ENCODE results near the gene PI4KB. TPM values are rescaled to one million over a fixed set of nuclear protein-coding genes. Genes with fewer than 3 reads are reported as not detected.

Gene PI4KB
- polyA plus RNA-seq, 2 donors, result 22.3 to 28.6 TPM

DNA sequence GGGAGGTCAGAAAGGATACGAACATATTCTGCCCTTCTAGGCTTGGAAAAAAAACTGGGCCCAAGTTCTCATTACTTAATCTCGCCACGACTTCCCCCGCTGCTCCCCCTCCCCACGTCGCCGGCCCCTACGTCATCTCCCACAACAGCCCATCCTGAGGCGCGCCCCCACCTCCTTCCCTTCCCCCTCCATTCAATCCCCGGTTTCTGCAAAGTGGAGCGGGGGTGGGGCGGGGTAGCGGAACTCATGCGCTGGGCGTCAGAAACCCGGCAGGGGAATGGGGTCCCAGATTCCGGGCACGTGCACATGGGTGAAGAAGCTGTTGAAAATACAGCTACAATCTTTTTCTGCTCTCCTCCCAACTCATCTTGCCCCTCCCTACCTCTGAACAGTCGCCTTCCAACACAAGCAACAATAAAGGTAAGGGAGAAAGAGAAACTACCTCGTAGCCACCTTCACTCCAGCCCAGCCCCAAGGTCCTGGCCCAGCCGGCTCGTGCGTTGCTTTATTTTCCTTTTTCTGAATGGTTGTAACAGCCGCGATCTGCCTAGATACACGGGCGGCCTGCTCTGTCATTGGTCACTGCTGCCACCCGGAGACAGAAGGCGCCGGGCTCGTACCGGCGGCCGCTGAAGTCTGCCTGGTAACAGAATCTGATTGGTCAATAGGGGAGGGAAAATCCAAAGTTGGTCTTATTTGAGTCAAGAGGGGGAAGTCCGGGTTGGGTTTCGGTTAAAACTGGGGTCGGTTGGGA lies 19.7 kb upstream of the PI4KB start, which contains the start of gene RFX5:
Gene RFX5 (minus strand): TSS at position 484 of the 754 bp plus-strand sequence. CDS start 932 bp downstream, outside the sequence.
- Histone ChIP-seq H3K4me1 (ENCODE audit: control insufficient read depth in 2 of 2, insufficient read depth in 2 of 2, low read length in 1 of 2) (peaks cover 0 to 3% of the 10 kb centered on the region in 2 donors), H3K27ac (ENCODE audit: low read depth in 2 of 2, low read length in 1 of 2) (peak within 1 kb of the TSS; percentile 87 to 88), H3K9me3 (ENCODE audit: control insufficient read depth in 2 of 2, insufficient read depth in 1 of 2, low read depth in 1 of 2, low read length in 1 of 2) (no peaks in the 10 kb centered on the region), H3K36me3 (ENCODE audit: control insufficient read depth in 2 of 2, insufficient read depth in 2 of 2, low read length in 1 of 2) (peaks cover 2 to 25% of the 10 kb centered on the region in 2 donors), H3K4me3 (ENCODE audit: low read depth in 1 of 2, low read length in 2 of 2) (peak within 1 kb of the TSS; percentile 56 to 86), H3K27me3 (ENCODE audit: control insufficient read depth in 1 of 2, insufficient read depth in 2 of 2, low read length in 2 of 2) (no peaks in the 10 kb centered on the region)
- WGBS, 2 donors, result 0 to 1% methylated on average over 38 of the region's 38 CpGs

DNA sequence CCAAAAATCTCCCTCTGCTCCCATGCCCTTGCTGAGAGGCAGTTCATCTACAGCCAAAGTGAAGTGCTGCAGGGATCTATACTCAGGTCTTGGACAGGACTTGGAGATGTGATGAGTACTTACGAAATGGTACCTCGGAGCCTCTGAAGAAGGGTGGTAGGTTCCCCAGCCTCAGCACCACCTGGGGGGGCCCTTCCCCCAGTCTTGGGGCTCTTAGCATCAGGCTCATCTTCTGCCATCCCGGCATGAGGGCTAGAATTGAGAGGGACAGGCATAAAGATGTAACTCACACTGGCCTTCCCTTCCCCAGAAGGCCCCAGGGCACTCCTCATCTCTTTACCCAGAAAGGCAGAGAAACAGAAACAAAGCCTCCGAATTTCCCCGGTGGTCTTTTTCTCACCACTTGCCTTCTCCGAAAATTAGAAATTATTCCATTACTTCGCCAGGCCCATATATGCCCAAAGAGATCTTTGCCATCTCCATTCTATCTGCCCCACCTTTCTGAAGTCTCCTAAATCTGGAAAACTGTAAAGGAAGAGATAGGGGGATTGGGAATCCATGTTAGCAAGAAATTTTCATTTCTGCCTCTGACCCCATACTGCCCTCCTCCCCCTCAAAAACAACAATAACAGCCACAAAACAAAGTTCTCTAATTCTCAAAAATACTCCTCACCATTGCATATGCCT lies 19.0 kb upstream of the PI4KB start:
- Histone ChIP-seq H3K36me3 (ENCODE audit: control insufficient read depth in 2 of 2, insufficient read depth in 2 of 2, low read length in 1 of 2) (peaks cover 2 to 25% of the 10 kb centered on the region in 2 donors), H3K4me1 (ENCODE audit: control insufficient read depth in 2 of 2, insufficient read depth in 2 of 2, low read length in 1 of 2) (peaks cover 0 to 3% of the 10 kb centered on the region in 2 donors), H3K9me3 (ENCODE audit: control insufficient read depth in 2 of 2, insufficient read depth in 1 of 2, low read depth in 1 of 2, low read length in 1 of 2) (no peaks in the 10 kb centered on the region), H3K27ac (ENCODE audit: low read depth in 2 of 2, low read length in 1 of 2) (peak overlapping the region; percentile 87 to 88), H3K27me3 (ENCODE audit: control insufficient read depth in 1 of 2, insufficient read depth in 2 of 2, low read length in 2 of 2) (no peaks in the 10 kb centered on the region), H3K4me3 (ENCODE audit: low read depth in 1 of 2, low read length in 2 of 2) (peak overlapping the region; percentile 56 to 86)
- WGBS, 2 donors, result 38 to 46% methylated on average over 7 of the region's 7 CpGs

- 77 to 91% methylated on average over 6 of the region's 6 CpGs for WGBS, 2 donors
- H3K9me3 ChIP-seq (ENCODE audit: control insufficient read depth in 2 of 2, insufficient read depth in 1 of 2, low read depth in 1 of 2, low read length in 1 of 2), result no peaks in the 10 kb centered on the region
- H3K4me1 ChIP-seq (ENCODE audit: control insufficient read depth in 2 of 2, insufficient read depth in 2 of 2, low read length in 1 of 2), result peaks cover 0 to 3% of the 10 kb centered on the region in 2 donors
- H3K27ac ChIP-seq (ENCODE audit: low read depth in 2 of 2, low read length in 1 of 2), result no peak overlapping the region
- H3K36me3 ChIP-seq (ENCODE audit: control insufficient read depth in 2 of 2, insufficient read depth in 2 of 2, low read length in 1 of 2), result peaks cover 2 to 25% of the 10 kb centered on the region in 2 donors
- no peak overlapping the region for H3K4me3 ChIP-seq (ENCODE audit: low read depth in 1 of 2, low read length in 2 of 2)
- no peaks in the 10 kb centered on the region for H3K27me3 ChIP-seq (ENCODE audit: control insufficient read depth in 1 of 2, insufficient read depth in 2 of 2, low read length in 2 of 2)
Measured at GRCh38 chr1:151344291-151344690, 17.1 kb upstream of the PI4KB start.

DNA sequence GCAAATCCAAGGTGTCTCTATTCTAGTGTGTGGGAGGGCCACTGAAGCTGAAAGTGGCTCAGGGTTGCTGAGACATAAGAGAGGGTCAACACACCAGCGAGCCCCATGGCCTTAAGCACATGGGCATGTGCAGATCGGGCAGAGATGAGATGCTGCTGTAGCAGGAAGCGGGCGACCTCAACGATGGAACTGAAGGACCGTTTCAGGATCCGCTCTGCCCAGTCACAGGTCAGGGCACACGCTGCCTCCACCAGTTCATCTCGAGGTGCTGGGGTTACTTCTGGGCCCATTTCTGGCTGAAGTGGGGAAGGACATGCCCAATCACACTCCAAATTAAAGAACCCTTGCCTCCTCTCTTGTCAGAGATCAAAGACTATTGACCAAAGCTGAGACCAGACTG lies 16.4 kb upstream of the PI4KB start:
- Histone ChIP-seq H3K9me3 (ENCODE audit: control insufficient read depth in 2 of 2, insufficient read depth in 1 of 2, low read depth in 1 of 2, low read length in 1 of 2) (no peaks in the 10 kb centered on the region), H3K4me1 (ENCODE audit: control insufficient read depth in 2 of 2, insufficient read depth in 2 of 2, low read length in 1 of 2) (peaks cover 0 to 3% of the 10 kb centered on the region in 2 donors), H3K4me3 (ENCODE audit: low read depth in 1 of 2, low read length in 2 of 2) (no peak overlapping the region), H3K36me3 (ENCODE audit: control insufficient read depth in 2 of 2, insufficient read depth in 2 of 2, low read length in 1 of 2) (peaks cover 2 to 25% of the 10 kb centered on the region in 2 donors), H3K27me3 (ENCODE audit: control insufficient read depth in 1 of 2, insufficient read depth in 2 of 2, low read length in 2 of 2) (no peaks in the 10 kb centered on the region), H3K27ac (ENCODE audit: low read depth in 2 of 2, low read length in 1 of 2) (no peak overlapping the region)
- 80 to 81% methylated on average over 9 of the region's 9 CpGs for WGBS, 2 donors

- Histone ChIP-seq H3K27me3 (ENCODE audit: control insufficient read depth in 1 of 2, insufficient read depth in 2 of 2, low read length in 2 of 2) (no peaks in the 10 kb centered on the region), H3K4me1 (ENCODE audit: control insufficient read depth in 2 of 2, insufficient read depth in 2 of 2, low read length in 1 of 2) (peaks cover 0 to 3% of the 10 kb centered on the region in 2 donors), H3K36me3 (ENCODE audit: control insufficient read depth in 2 of 2, insufficient read depth in 2 of 2, low read length in 1 of 2) (peaks cover 2 to 25% of the 10 kb centered on the region in 2 donors), H3K27ac (ENCODE audit: low read depth in 2 of 2, low read length in 1 of 2) (no peak overlapping the region), H3K4me3 (ENCODE audit: low read depth in 1 of 2, low read length in 2 of 2) (no peak overlapping the region), H3K9me3 (ENCODE audit: control insufficient read depth in 2 of 2, insufficient read depth in 1 of 2, low read depth in 1 of 2, low read length in 1 of 2) (no peaks in the 10 kb centered on the region)
- WGBS, 2 donors, result 86 to 90% methylated on average over 6 of the region's 6 CpGs
Measured at GRCh38 chr1:151342569-151342968, 15.4 kb upstream of the PI4KB start.

GRCh38 chr1:151342021-151342420 lies 14.8 kb upstream of the PI4KB start:
- no peak overlapping the region for H3K27ac ChIP-seq (ENCODE audit: low read depth in 2 of 2, low read length in 1 of 2)
- H3K4me1 ChIP-seq (ENCODE audit: control insufficient read depth in 2 of 2, insufficient read depth in 2 of 2, low read length in 1 of 2), result peaks cover 0 to 3% of the 10 kb centered on the region in 2 donors
- no peak overlapping the region for H3K4me3 ChIP-seq (ENCODE audit: low read depth in 1 of 2, low read length in 2 of 2)
- H3K9me3 ChIP-seq (ENCODE audit: control insufficient read depth in 2 of 2, insufficient read depth in 1 of 2, low read depth in 1 of 2, low read length in 1 of 2), result no peaks in the 10 kb centered on the region
- peaks cover 2 to 25% of the 10 kb centered on the region in 2 donors for H3K36me3 ChIP-seq (ENCODE audit: control insufficient read depth in 2 of 2, insufficient read depth in 2 of 2, low read length in 1 of 2)
- no peaks in the 10 kb centered on the region for H3K27me3 ChIP-seq (ENCODE audit: control insufficient read depth in 1 of 2, insufficient read depth in 2 of 2, low read length in 2 of 2)
- 85 to 91% methylated on average over 2 of the region's 2 CpGs for WGBS, 2 donors

DNA sequence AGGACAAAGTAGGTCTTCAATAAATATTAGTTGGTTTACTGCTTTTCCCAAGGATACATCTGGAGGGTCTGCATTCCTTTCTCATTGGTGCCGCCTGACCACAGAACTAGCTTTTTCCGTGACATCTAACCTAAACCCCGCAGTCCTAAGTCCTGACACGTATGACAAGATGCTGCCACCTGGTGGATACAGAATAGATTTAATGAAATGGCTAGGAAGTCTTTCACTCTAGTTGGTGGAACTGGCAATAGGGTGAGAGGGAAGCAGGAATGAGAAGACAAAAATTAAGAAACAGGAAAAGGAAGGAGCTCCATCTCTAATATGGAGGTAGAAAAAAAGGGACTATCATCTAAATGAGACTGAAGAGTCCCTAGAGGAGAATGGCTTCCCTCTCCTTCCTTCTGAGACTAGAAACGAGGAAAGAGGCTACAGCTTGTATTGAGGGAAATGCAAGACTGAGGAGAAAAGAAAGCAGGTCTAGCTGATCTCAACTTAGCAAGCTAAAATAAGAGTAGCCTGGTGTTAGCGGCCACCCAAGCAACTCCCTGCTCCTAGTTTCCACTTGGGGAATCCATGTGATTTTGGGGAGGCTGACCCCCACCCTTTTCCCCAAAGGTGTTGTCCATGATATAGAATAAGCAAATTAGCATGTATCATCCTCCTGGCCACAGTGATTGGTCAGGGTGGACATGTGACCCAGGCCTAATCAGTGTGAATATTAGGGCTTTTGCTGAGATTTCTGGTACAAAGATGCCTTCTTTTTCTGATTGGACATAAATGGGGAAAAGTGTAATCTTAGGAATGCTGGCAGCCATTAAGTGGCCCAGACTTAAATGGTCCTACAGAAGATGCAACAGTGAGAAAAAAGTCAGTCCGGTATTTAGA lies 13.9 kb upstream of the PI4KB start:
- H3K27ac ChIP-seq (ENCODE audit: low read depth in 2 of 2, low read length in 1 of 2), result no peak overlapping the region
- no peak overlapping the region for H3K4me3 ChIP-seq (ENCODE audit: low read depth in 1 of 2, low read length in 2 of 2)
- H3K36me3 ChIP-seq (ENCODE audit: control insufficient read depth in 2 of 2, insufficient read depth in 2 of 2, low read length in 1 of 2), result peaks cover 2 to 25% of the 10 kb centered on the region in 2 donors
- no peaks in the 10 kb centered on the region for H3K27me3 ChIP-seq (ENCODE audit: control insufficient read depth in 1 of 2, insufficient read depth in 2 of 2, low read length in 2 of 2)
- peaks cover 0 to 3% of the 10 kb centered on the region in 2 donors for H3K4me1 ChIP-seq (ENCODE audit: control insufficient read depth in 2 of 2, insufficient read depth in 2 of 2, low read length in 1 of 2)
- 26 to 31% methylated on average over 7 of the region's 7 CpGs for WGBS, 2 donors
- no peaks in the 10 kb centered on the region for H3K9me3 ChIP-seq (ENCODE audit: control insufficient read depth in 2 of 2, insufficient read depth in 1 of 2, low read depth in 1 of 2, low read length in 1 of 2)

DNA sequence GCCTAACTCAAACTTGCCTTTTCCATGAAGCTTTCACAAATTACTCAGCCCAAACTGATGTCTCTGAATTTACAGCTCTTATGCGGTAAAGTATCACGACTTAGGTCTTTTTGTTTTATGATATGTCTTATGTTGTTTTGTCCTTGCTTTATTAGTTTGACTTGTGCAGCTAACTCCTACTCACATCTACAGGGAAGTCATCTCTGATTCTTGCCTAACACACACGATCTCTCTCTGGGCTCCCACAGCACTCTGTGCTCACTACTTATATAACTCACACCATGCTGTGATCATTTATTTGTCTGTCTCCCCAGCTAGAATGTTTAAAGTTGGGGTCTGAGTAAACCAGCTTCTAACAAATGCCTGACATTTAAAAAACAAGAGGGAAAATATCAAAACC lies 9.3 kb upstream of the PI4KB start:
- Histone ChIP-seq H3K9me3 (ENCODE audit: control insufficient read depth in 2 of 2, insufficient read depth in 1 of 2, low read depth in 1 of 2, low read length in 1 of 2) (no peaks in the 10 kb centered on the region), H3K4me3 (ENCODE audit: low read depth in 1 of 2, low read length in 2 of 2) (no peak overlapping the region), H3K27ac (ENCODE audit: low read depth in 2 of 2, low read length in 1 of 2) (no peak overlapping the region), H3K27me3 (ENCODE audit: control insufficient read depth in 1 of 2, insufficient read depth in 2 of 2, low read length in 2 of 2) (no peaks in the 10 kb centered on the region), H3K36me3 (ENCODE audit: control insufficient read depth in 2 of 2, insufficient read depth in 2 of 2, low read length in 1 of 2) (no peaks in the 10 kb centered on the region), H3K4me1 (ENCODE audit: control insufficient read depth in 2 of 2, insufficient read depth in 2 of 2, low read length in 1 of 2) (no peaks in the 10 kb centered on the region)
- 88 to 91% methylated on average over 3 of the region's 3 CpGs for WGBS, 2 donors

- Histone ChIP-seq H3K27me3 (ENCODE audit: control insufficient read depth in 1 of 2, insufficient read depth in 2 of 2, low read length in 2 of 2) (no peaks in the 10 kb centered on the region), H3K9me3 (ENCODE audit: control insufficient read depth in 2 of 2, insufficient read depth in 1 of 2, low read depth in 1 of 2, low read length in 1 of 2) (no peaks in the 10 kb centered on the region), H3K4me1 (ENCODE audit: control insufficient read depth in 2 of 2, insufficient read depth in 2 of 2, low read length in 1 of 2) (no peaks in the 10 kb centered on the region), H3K4me3 (ENCODE audit: low read depth in 1 of 2, low read length in 2 of 2) (no peak overlapping the region), H3K36me3 (ENCODE audit: control insufficient read depth in 2 of 2, insufficient read depth in 2 of 2, low read length in 1 of 2) (no peaks in the 10 kb centered on the region), H3K27ac (ENCODE audit: low read depth in 2 of 2, low read length in 1 of 2) (no peak overlapping the region)
- 86 to 88% methylated on average over 5 of the region's 5 CpGs for WGBS, 2 donors
Measured at GRCh38 chr1:151334822-151335221, 7.6 kb upstream of the PI4KB start.

Measured in esophagus (tissue), 2 donors.